Mesodermal cell (in vitro differentiated cells): ENCODE results near the gene BATF3.

ENCODE experiments used
- H3K27ac ChIP-seq: 2 replicates; pipeline ENCODE4 v1.7.0; 2013; ENCODE audit warnings: mild to moderate bottlenecking, low read depth, low read length, moderate library complexity; ENCODE audit not compliant: severe bottlenecking
- H3K36me3 ChIP-seq: 2 replicates; pipeline ENCODE4 v1.7.1; 2013; ENCODE audit warnings: mild to moderate bottlenecking, low read length, moderate library complexity; ENCODE audit not compliant: control insufficient read depth, insufficient read depth
- H3K4me1 ChIP-seq: one replicate; pipeline ENCODE4 v1.7.1; 2013; ENCODE audit warnings: mild to moderate bottlenecking, low read length; ENCODE audit not compliant: insufficient read depth, control insufficient read depth, poor library complexity, severe bottlenecking
- H3K4me3 ChIP-seq: 2 replicates; pipeline ENCODE4 v1.7.0; 2013; ENCODE audit warnings: low read length, control low read depth, mild to moderate bottlenecking; ENCODE audit not compliant: insufficient read depth, poor library complexity, severe bottlenecking; ENCODE audit errors: extremely low read depth
- H3K9me3 ChIP-seq: 2 replicates; pipeline ENCODE4 v1.7.1; 2013; ENCODE audit warnings: mild to moderate bottlenecking, low read length, moderate library complexity; ENCODE audit not compliant: control insufficient read depth
- WGBS, 2 experiments: methylation state at CpG; one replicate each; pipeline ENCODE4 v1.1.5; 2013; ENCODE audit warnings: missing lambda C conversion rate in 2 of 2; ENCODE audit not compliant: insufficient coverage in 2 of 2; 5-methylcytosine and 5-hydroxymethylcytosine counted together

The BATF3 gene

DNA sequence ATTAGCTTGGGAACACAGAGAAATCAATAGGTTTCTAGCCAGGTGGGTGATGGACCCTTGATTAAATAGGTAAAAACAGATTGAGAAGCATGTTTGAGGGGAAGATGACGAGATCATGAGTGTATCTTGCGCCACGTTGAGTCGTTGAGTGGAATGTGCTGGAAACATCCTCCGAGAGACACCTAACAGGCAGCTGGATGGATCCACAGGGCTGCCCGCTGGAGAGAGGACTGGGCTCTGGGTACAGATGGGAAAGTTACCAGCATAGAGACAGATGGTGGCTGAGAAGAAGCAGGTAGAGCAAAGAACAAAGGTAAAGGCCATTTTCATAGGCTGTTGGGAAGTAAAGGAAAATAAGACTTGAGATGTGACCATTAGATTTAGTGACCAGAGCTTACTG is 15.6 kb downstream of the BATF3 start:
- no peak overlapping the region for H3K4me3 ChIP-seq
- H3K27ac ChIP-seq, result no peak overlapping the region
- 93% methylated on average over 6 of the region's 6 CpGs for WGBS, 2 experiments
- no peaks in the 10 kb centered on the region for H3K9me3 ChIP-seq
- H3K36me3 ChIP-seq, result no peaks in the 10 kb centered on the region
- H3K4me1 ChIP-seq, result no peaks in the 10 kb centered on the region

DNA sequence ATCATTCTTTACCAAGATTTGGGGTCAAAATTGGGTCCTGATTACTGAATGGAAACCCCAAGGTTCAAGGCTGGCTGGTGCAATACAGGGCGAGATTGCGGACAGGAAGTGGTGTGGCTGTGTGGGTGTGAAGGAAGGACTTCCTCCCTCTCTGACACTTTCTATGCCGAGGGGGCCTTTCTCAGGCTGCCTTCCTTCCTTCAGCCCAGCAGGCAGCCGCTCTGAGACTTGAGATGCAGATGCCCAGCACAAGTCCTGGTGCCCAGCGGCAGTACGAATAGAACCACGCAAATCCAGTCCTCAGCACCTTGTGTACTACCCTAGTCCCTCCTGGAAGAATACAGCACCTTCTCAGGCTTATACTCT is 16.3 kb downstream of the BATF3 start:
- H3K4me1 ChIP-seq, result no peaks in the 10 kb centered on the region
- H3K36me3 ChIP-seq, result no peaks in the 10 kb centered on the region
- no peak overlapping the region for H3K27ac ChIP-seq
- no peaks in the 10 kb centered on the region for H3K9me3 ChIP-seq
- 60 to 71% methylated on average over 4 to 6 of the region's 7 CpGs for WGBS, 2 experiments
- no peak overlapping the region for H3K4me3 ChIP-seq

DNA sequence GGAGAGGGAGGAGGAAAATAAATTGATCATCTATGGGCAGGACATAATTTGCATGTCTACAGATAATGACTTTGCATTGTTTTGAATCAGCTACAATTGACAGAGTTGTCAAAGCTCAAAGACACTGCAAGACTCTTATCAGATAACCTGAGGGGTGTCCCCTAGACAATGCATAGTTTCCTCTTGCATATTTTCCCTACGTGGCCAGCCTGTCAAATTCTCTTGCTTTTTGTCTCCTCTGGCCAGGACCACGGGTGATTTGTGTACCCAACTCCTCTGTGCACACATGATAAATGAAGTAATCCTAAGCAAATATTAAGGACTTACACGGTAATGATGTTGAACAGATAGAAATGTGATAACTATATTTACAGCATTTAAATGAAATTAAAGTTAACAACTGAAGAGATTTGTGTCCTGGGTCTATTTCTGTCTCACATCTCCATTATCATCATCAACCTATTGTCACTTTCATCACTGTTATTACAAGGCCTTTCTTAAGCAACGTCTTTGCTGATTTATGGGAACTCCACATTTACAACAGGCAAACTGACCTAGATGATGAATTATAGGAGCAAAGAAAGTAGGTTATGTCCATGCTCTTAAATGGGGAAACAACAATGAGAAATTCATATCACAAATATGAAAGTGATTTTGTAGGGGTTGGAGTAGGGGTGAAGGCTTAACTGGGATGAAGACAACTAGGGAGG is 18.8 kb downstream of the BATF3 start:
- Histone ChIP-seq H3K9me3 (no peaks in the 10 kb centered on the region), H3K27ac (no peak overlapping the region), H3K4me3 (no peak overlapping the region), H3K36me3 (no peaks in the 10 kb centered on the region), H3K4me1 (no peaks in the 10 kb centered on the region)
- WGBS, 2 experiments, result 28 to 29% methylated on average over 1 to 2 of the region's 4 CpGs

DNA sequence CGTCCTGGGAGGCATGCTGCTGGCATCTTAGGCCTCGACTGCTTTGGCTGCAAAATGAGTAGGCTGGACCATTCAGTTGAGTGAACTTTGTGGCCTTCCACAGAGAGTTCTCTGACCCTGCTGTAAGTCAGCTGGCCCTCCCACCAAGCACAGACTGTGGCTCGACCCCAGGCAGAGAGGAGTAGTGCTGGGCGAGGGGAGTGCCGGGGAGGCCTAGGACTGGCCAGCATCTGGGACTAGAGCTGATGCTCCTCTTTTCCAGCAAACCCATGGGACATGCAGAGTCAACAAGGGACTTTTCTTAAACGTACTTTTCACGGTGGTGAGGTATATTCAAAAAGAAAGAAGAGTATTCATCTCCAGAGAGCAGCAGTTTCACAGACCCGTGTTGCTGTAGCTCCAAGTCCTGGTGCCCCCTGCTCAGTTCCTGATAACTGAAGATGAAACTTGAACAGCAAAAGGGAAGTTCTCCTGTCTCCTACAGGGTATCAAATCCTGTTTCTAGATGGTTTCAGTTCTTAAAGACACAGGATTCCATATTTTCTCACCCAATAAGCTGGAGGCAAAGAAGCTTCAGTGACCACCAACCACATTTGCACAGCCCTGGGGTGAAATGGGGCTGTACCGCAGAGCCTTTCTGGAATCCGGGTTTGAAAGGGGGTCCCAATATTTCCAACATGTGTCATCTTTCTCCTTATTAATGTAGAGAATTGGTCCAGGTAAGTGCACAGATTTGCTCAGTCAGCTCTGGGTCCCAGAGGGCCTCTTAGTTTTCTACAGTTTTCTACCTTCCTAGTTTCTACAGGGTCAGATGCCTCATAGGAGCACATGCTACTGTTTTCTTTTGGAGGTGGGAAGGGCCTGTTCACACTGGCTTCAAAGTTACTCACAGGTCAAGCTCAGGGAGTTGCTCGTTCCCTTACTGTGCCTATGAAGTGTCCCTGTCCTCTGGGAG is 20.9 kb downstream of the BATF3 start:
- Histone ChIP-seq H3K4me1 (no peaks in the 10 kb centered on the region), H3K27ac (no peak overlapping the region), H3K36me3 (no peaks in the 10 kb centered on the region), H3K4me3 (no peak overlapping the region), H3K9me3 (no peaks in the 10 kb centered on the region)
- 88 to 94% methylated on average over 7 to 8 of the region's 11 CpGs for WGBS, 2 experiments

DNA sequence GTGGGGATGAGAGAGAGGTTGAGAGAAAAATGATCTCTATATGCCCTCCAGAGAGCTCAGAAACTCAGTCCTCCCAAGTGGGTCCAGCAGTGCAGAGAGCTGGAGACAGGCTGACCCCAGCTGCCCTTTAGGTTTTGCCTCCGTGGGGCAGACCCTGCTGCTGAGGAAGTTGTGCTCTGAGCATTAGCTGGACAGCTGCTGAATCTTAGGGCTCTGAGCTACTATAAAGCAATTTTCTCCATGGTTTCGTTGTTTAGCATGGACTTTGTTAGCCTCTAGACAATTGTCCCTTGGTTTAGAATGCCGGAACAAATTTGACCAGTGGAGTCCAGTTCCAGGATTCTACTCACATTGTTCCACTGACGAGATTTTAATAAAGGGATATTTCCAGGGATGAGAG is 22.1 kb downstream of the BATF3 start:
- H3K4me3 ChIP-seq, result no peak overlapping the region
- no peak overlapping the region for H3K27ac ChIP-seq
- WGBS, 2 experiments, result 88 to 91% methylated on average over 3 to 4 of the region's 4 CpGs
- H3K9me3 ChIP-seq, result no peaks in the 10 kb centered on the region
- H3K4me1 ChIP-seq, result no peaks in the 10 kb centered on the region
- H3K36me3 ChIP-seq, result no peaks in the 10 kb centered on the region

DNA sequence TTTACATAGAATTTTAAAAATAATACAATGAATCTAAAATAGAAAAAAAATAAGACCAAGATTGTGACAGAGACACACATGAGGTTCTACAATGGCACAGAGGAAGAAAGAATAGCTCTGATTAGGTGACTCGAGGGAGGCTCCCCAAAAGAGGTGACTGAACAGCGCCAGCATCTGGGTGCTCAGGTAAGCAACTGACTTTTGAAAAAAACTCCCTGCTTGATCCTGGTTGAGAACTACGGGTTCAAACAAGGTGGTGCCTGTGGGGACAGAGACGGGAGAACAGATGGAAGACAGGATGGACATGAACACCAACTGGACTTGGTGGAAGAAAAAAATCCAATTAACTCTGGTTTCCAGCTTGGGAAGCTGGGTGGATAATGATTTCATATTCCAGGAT is 22.5 kb downstream of the BATF3 start:
- WGBS, 2 experiments, result 89 to 100% methylated on average over 3 to 4 of the region's 4 CpGs

DNA sequence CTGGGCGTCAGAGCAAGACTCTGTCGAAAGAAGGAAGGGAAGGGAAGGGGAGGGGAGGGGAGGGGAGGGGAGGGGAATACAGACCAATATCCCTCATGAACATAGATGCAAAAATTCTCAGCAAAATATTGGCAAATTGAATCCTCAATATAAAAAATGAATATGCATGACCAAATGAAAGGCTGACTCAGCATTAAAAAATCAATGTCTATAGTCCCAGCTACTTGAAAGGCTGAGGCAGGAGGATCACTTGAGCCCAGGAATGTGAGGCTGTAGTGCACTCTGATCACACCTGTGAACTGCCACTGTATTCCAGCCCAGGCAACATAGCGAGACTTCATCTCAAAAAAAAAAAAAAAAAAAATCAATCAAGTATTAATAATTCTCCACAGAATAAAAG is 24.0 kb downstream of the BATF3 start:
- Histone ChIP-seq H3K4me3 (no peak overlapping the region), H3K36me3 (no peaks in the 10 kb centered on the region), H3K9me3 (no peaks in the 10 kb centered on the region), H3K27ac (no peak overlapping the region), H3K4me1 (peaks cover 12% of the 10 kb centered on the region)
- no CpG with 5 or more reads among the region's 3 CpGs for WGBS, 2 experiments

More for the DNA sequence above, 22.5 kb downstream of the BATF3 start:
- Histone ChIP-seq H3K9me3 (no peaks in the 10 kb centered on the region), H3K4me3 (no peak overlapping the region), H3K36me3 (no peaks in the 10 kb centered on the region), H3K4me1 (no peaks in the 10 kb centered on the region), H3K27ac (no peak overlapping the region)

DNA sequence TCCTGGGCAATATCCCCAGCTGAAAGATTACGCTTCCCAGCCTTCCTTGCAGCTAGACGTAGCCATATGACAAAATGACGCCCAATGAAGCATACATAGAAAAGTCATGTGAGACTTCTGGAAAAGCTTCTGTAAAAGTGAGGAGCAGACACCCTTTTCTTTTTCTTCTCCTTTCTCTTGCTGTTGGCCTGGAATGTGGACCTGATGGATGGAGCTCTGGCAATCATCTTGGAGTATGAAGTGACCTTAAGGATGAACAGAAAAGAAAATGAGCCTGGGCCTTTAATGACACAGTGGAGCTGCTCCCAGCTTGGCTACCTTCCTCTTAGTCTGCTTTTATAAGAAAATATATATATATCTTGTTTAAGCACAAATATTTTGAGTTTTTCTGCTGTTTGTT is 24.8 kb downstream of the BATF3 start:
- WGBS, 2 experiments, result 96 to 100% methylated on average over 3 of the region's 3 CpGs

DNA sequence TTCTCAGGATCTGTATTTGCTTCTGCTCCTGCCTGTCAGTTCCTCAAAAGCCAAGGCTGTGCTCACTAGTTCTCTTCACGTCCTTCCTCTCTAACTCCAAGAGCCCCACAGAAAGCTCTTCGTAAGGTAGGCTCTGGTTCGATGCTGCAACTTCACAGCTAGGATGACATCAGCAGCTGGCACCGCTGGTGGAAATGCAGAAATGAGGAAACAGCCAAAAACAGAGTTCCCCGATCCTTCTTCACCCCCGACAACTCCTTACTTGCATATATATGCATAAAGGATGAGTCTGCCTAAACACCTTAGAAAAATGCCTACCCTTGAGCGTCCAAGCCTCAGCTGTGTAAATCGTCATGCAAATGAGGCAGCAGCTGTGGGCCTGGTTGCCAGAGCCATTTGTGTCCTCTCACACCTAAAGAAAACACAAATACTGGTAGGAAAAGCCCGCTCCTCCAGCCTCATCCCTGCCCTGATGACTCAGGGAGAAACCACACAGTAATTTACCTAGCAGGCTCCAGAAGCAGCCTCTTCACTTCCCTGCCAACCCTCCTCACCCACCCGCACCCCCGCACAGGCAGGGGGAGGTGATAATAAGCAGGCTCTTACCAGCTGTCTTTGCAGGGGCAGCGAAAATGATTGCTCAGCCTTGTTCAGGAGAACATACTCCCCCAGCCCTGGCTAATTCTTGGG is 28.2 kb downstream of the BATF3 start:
- H3K9me3 ChIP-seq, result no peaks in the 10 kb centered on the region
- no peak overlapping the region for H3K4me3 ChIP-seq
- no peaks in the 10 kb centered on the region for H3K36me3 ChIP-seq
- WGBS, 2 experiments, result 33 to 50% methylated on average over 3 to 5 of the region's 12 CpGs
- H3K4me1 ChIP-seq, result peaks cover 31% of the 10 kb centered on the region
- H3K27ac ChIP-seq, result peak overlapping the region; percentile 73

More for the DNA sequence above, 24.8 kb downstream of the BATF3 start:
- no peak overlapping the region for H3K27ac ChIP-seq
- no peaks in the 10 kb centered on the region for H3K9me3 ChIP-seq
- no peak overlapping the region for H3K4me3 ChIP-seq
- H3K4me1 ChIP-seq, result peaks cover 12% of the 10 kb centered on the region
- H3K36me3 ChIP-seq, result no peaks in the 10 kb centered on the region

DNA sequence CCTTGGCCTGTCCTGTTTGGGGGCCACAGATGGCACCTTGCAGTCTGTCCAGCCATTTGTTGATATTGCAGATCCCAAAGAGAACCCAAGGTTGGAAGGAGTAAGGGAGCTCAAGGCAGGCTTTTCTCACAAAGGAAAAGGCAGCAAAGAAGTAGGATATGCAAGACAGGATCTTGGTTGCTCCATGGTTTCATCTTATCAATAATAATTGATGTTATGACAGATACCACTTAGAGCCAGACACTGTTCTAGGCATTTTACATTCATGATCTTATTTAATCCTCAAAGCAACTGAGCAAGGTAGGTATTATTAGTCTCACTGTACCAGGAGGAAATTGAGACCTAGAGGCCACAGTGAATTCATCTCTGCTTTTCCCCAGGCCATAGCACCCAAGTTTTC is 28.8 kb downstream of the BATF3 start:
- H3K9me3 ChIP-seq, result no peaks in the 10 kb centered on the region
- H3K27ac ChIP-seq, result peak overlapping the region; percentile 73
- H3K4me3 ChIP-seq, result no peak overlapping the region
- peaks cover 31% of the 10 kb centered on the region for H3K4me1 ChIP-seq
- H3K36me3 ChIP-seq, result no peaks in the 10 kb centered on the region
